Mesodermal cell (in vitro differentiated cells): ENCODE results near the gene HECTD4.
"Not testable (repeated sequence)": the region's sequence is repeated elsewhere in the genome, so short reads cannot be mapped to it uniquely, and the experiment has no call there.

Experiments used
- H3K27ac ChIP-seq: 2 replicates; pipeline ENCODE4 v1.7.0; 2013; ENCODE audit warnings: mild to moderate bottlenecking, low read depth, low read length, moderate library complexity; ENCODE audit not compliant: severe bottlenecking
- H3K36me3 ChIP-seq: 2 replicates; pipeline ENCODE4 v1.7.1; 2013; ENCODE audit warnings: mild to moderate bottlenecking, low read length, moderate library complexity; ENCODE audit not compliant: control insufficient read depth, insufficient read depth
- H3K4me1 ChIP-seq: one replicate; pipeline ENCODE4 v1.7.1; 2013; ENCODE audit warnings: mild to moderate bottlenecking, low read length; ENCODE audit not compliant: insufficient read depth, control insufficient read depth, poor library complexity, severe bottlenecking
- H3K4me3 ChIP-seq: 2 replicates; pipeline ENCODE4 v1.7.0; 2013; ENCODE audit warnings: low read length, control low read depth, mild to moderate bottlenecking; ENCODE audit not compliant: insufficient read depth, poor library complexity, severe bottlenecking; ENCODE audit errors: extremely low read depth
- H3K9me3 ChIP-seq: 2 replicates; pipeline ENCODE4 v1.7.1; 2013; ENCODE audit warnings: mild to moderate bottlenecking, low read length, moderate library complexity; ENCODE audit not compliant: control insufficient read depth
- WGBS, 2 experiments: methylation state at CpG; one replicate each; pipeline ENCODE4 v1.1.5; 2013; ENCODE audit warnings: missing lambda C conversion rate in 2 of 2; ENCODE audit not compliant: insufficient coverage in 2 of 2; 5-methylcytosine and 5-hydroxymethylcytosine counted together

HECTD4 gene

GRCh38 chr12:112238441-112238840, 143.8 kb downstream of the HECTD4 start:
- Histone ChIP-seq H3K4me1 (peaks cover 3% of the 10 kb centered on the region), H3K36me3 (peaks cover 61% of the 10 kb centered on the region), H3K27ac (no peak overlapping the region), H3K4me3 (no peak overlapping the region), H3K9me3 (no peaks in the 10 kb centered on the region)
- WGBS, 2 experiments = 95 to 100% methylated on average over 3 of the region's 5 CpGs

- H3K9me3 ChIP-seq = no peaks in the 10 kb centered on the region
- H3K27ac ChIP-seq = no peak overlapping the region
- WGBS, 2 experiments = 98 to 100% methylated on average over 4 to 5 of the region's 7 CpGs
- peaks cover 57% of the 10 kb centered on the region for H3K36me3 ChIP-seq
- no peak overlapping the region for H3K4me3 ChIP-seq
- H3K4me1 ChIP-seq = peaks cover 3% of the 10 kb centered on the region
These were observed 145.4 kb downstream of the HECTD4 start for GRCh38 chr12:112236786-112237185.

GRCh38 chr12:112236386-112236785, 145.8 kb downstream of the HECTD4 start:
- Histone ChIP-seq H3K4me1 (peaks cover 3% of the 10 kb centered on the region), H3K4me3 (no peak overlapping the region), H3K27ac (no peak overlapping the region), H3K9me3 (no peaks in the 10 kb centered on the region), H3K36me3 (peaks cover 55% of the 10 kb centered on the region)
- WGBS, 2 experiments = no CpG with 5 or more reads among the region's 1 CpG

- no peak overlapping the region for H3K4me3 ChIP-seq
- peaks cover 67% of the 10 kb centered on the region for H3K36me3 ChIP-seq
- H3K9me3 ChIP-seq = no peaks in the 10 kb centered on the region
- WGBS, 2 experiments = 100% methylated on average over 2 of the region's 2 CpGs
- H3K27ac ChIP-seq = no peak overlapping the region
- H3K4me1 ChIP-seq = peaks cover 3% of the 10 kb centered on the region
These were observed 147.9 kb downstream of the HECTD4 start for GRCh38 chr12:112234303-112234702.

- Histone ChIP-seq H3K9me3 (no peaks in the 10 kb centered on the region), H3K4me1 (peaks cover 3% of the 10 kb centered on the region), H3K36me3 (peaks cover 62% of the 10 kb centered on the region), H3K27ac (no peak overlapping the region), H3K4me3 (no peak overlapping the region)
- 88 to 100% methylated on average over 3 of the region's 4 CpGs for WGBS, 2 experiments
These were observed 149.0 kb downstream of the HECTD4 start for GRCh38 chr12:112233242-112233641.

- no peak overlapping the region for H3K27ac ChIP-seq
- 88 to 100% methylated on average over 3 of the region's 4 CpGs for WGBS, 2 experiments
- H3K36me3 ChIP-seq = peaks cover 73% of the 10 kb centered on the region
- no peak overlapping the region for H3K4me3 ChIP-seq
- no peaks in the 10 kb centered on the region for H3K9me3 ChIP-seq
- H3K4me1 ChIP-seq = peaks cover under 1% of the 10 kb centered on the region
These were observed 152.1 kb downstream of the HECTD4 start for GRCh38 chr12:112230136-112230535.

GRCh38 chr12:112226768-112227167, 155.5 kb downstream of the HECTD4 start:
- H3K4me1 ChIP-seq = no peaks in the 10 kb centered on the region
- H3K9me3 ChIP-seq = no peaks in the 10 kb centered on the region
- WGBS, 2 experiments = 77 to 97% methylated on average over 3 of the region's 3 CpGs
- H3K27ac ChIP-seq = no peak overlapping the region
- H3K36me3 ChIP-seq = peaks cover 64% of the 10 kb centered on the region
- no peak overlapping the region for H3K4me3 ChIP-seq

- not testable (repeated sequence) for H3K9me3 ChIP-seq, H3K4me1 ChIP-seq, H3K4me3 ChIP-seq, H3K27ac ChIP-seq
- 93 to 96% methylated on average over 3 to 6 of the region's 7 CpGs for WGBS, 2 experiments
- H3K36me3 ChIP-seq = peaks cover 36% of the 10 kb centered on the region
These were observed 161.6 kb downstream of the HECTD4 start for GRCh38 chr12:112220628-112221027.

- no peak overlapping the region for H3K27ac ChIP-seq
- no peaks in the 10 kb centered on the region for H3K9me3 ChIP-seq
- H3K4me3 ChIP-seq = no peak overlapping the region
- 82 to 85% methylated on average over 6 of the region's 11 CpGs for WGBS, 2 experiments
- peaks cover 24% of the 10 kb centered on the region for H3K36me3 ChIP-seq
- no peaks in the 10 kb centered on the region for H3K4me1 ChIP-seq
These were observed 163.0 kb downstream of the HECTD4 start for GRCh38 chr12:112219195-112219594.

GRCh38 chr12:112218150-112218549, 164.1 kb downstream of the HECTD4 start:
- 80% methylated on average over 2 of the region's 3 CpGs; no CpG with 5 or more reads in 1 of the 2 experiments for WGBS, 2 experiments
- Histone ChIP-seq H3K4me3 (no peak overlapping the region), H3K36me3 (peaks cover 24% of the 10 kb centered on the region), H3K27ac (no peak overlapping the region), H3K4me1 (no peaks in the 10 kb centered on the region), H3K9me3 (no peaks in the 10 kb centered on the region)

GRCh38 chr12:112217647-112218046, 164.6 kb downstream of the HECTD4 start:
- Histone ChIP-seq H3K4me3 (no peak overlapping the region), H3K27ac (no peak overlapping the region), H3K9me3 (no peaks in the 10 kb centered on the region), H3K36me3 (peaks cover 24% of the 10 kb centered on the region), H3K4me1 (no peaks in the 10 kb centered on the region)
